Effector memory CD4-positive, alpha-beta T cell (primary cell): ENCODE measurements around the gene WBP1.

ENCODE experiments used
- DNase-seq, 3 donors: peaks; one replicate each; pipeline ENCODE4 v3.0.0-alpha.2; 2020
- H3K27ac ChIP-seq: 2 replicates; pipeline ENCODE4 v1.7.0; 2013; ENCODE audit warnings: mild to moderate bottlenecking, low read length, moderate library complexity; ENCODE audit not compliant: insufficient read depth, poor library complexity, severe bottlenecking
- H3K27me3 ChIP-seq: replicated peaks from 2 replicates; pipeline ENCODE4 v1.7.0; 2013; ENCODE audit warnings: mild to moderate bottlenecking, low read length; ENCODE audit not compliant: insufficient read depth, control insufficient read depth, poor library complexity, severe bottlenecking
- H3K36me3 ChIP-seq: 2 replicates; pipeline ENCODE4 v1.7.0; 2013; ENCODE audit warnings: mild to moderate bottlenecking, low read length, moderate library complexity; ENCODE audit not compliant: control insufficient read depth, insufficient read depth
- H3K4me1 ChIP-seq: 2 replicates; pipeline ENCODE4 v1.7.0; 2013; ENCODE audit warnings: low read length, mild to moderate bottlenecking; ENCODE audit not compliant: control insufficient read depth, insufficient read depth, poor library complexity, severe bottlenecking
- H3K4me3 ChIP-seq: 2 replicates; pipeline ENCODE4 v1.7.0; 2013; ENCODE audit warnings: low read length, low read depth, mild to moderate bottlenecking; ENCODE audit not compliant: insufficient read depth, poor library complexity, severe bottlenecking
- H3K9me3 ChIP-seq: 2 replicates; pipeline ENCODE4 v1.7.0; 2013; ENCODE audit warnings: mild to moderate bottlenecking, low read length, moderate library complexity; ENCODE audit not compliant: control insufficient read depth

WBP1 gene

DNA sequence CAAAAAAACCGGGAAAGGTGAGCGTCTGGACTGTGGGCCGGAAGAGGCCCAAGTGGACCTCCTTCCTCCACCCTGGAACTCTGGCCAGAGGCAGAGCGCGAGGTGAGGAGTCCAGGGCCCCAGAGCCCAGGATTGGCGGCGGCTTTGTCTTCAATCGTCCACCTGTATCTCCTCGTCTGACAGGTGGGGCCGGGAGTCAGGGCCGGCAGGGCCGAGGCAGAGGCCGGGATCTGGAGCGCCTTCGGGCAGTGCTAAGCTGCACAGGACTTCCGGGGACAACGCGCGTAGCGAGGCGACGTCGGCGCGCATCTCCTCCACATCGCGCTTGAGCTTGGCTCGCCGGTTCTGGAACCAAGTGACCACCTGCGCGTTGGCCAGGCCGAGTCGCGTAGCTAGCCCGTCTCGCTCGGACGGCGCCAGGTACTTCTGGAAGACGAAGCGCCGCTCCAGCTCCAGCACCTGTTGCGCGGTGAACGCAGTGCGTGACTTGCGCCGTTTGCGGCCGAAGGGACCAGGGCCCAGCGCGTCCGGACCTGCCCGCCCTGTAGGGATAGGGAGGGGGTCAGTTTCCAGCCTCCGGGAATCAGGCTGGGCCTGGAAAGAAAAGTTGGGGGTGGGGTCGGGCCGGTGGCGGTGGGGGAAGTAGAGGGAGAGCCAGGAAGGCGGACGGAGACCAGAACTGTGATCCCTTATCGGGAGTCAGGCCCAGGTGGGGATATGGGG lies 39.7 kb downstream of the WBP1 start:
- Histone ChIP-seq H3K27me3 (peaks cover 42% of the 10 kb centered on the region), H3K4me1 (peaks cover 29% of the 10 kb centered on the region), H3K4me3 (peak overlapping the region; percentile 66), H3K36me3 (peaks cover 8% of the 10 kb centered on the region), H3K9me3 (no peaks in the 10 kb centered on the region), H3K27ac (no peak overlapping the region)
- no peak for DNase-seq

DNA sequence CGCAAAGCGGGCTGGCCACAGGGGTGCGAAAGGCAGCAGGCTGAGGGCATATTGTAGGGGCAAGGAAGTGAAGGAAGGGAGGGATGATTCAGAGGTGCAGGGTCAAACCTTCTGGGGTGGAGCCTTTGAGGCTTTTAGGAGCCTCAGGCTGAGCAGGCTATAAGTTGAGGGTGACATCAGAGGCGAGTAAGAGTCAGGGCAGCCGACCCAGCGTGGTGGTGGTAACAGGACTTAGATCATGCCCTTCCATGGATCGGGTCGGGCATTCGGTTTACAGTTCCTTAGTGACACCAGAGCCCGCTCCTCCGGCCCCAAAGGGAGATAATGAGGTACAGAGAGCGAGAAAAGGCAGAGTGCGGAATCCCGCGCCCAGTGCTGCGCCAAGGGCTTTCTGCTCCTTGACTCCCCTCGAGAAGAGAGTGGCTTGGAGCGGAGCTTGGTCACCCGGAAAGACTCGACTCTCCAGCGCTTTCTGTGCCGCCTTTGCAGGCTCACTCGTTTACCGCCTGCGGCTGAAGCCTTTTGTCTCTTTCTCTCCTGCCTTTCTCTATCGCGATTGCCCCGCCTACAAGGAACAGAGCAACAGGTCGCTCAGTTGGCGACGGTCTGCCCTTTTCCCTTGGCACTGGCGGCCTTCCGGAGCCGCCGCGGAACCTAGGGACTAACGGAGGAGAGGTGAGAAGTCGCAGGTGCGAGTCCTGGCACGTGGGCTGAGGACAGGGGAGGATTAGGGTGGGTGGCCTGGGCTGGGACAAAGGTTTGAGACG lies 40.4 kb downstream of the WBP1 start:
- H3K36me3 ChIP-seq, result peaks cover 1% of the 10 kb centered on the region
- peaks cover 37% of the 10 kb centered on the region for H3K4me1 ChIP-seq
- DNase-seq, result no peak
- H3K4me3 ChIP-seq, result peak overlapping the region; percentile 66
- H3K27ac ChIP-seq, result no peak overlapping the region
- no peaks in the 10 kb centered on the region for H3K9me3 ChIP-seq
- H3K27me3 ChIP-seq, result peaks cover 49% of the 10 kb centered on the region

DNA sequence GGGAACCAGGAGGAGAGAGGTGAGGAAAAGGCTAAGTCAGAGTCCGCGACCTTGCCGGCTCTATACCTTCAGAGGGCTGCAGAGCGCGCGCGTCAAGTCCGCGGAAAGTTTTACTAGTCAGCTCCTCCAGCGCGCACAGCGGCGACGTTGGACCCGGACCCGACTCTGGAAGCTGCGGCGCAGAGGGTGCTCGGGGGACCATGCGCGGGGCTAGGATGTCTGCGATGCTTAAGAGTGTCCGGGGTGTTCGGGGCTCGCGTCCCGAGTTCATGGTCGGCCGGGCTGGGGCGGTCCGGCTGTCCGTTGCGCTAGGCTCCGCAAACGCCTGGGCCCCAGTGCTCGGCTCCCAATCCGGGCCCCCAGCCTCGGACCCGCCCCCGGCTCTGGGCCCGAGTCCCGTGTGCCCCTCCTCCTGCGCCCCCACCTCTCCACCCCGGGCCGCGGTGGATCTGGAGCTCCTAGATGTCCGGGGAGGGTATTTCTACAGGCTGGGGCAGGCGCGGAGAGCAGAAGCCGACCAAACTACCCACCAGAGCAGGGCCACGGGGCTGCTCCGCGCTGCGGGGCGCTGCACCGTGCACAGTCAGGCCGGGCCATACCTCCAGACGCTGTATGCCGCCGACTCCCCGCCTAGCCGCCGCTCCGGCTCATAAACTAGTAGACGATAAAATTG lies 41.2 kb downstream of the WBP1 start, which contains the start of gene LBX2:
Gene LBX2 (minus strand): TSS at position 337 of the 673 bp plus-strand sequence. CDS start 66 bp downstream, at position 271.
- peak within 1 kb of the TSS; percentile 66 for H3K4me3 ChIP-seq
- H3K9me3 ChIP-seq, result no peaks in the 10 kb centered on the region
- peaks cover 37% of the 10 kb centered on the region for H3K4me1 ChIP-seq
- H3K27me3 ChIP-seq, result peaks cover 54% of the 10 kb centered on the region
- DNase-seq, result no peak
- no peaks in the 10 kb centered on the region for H3K36me3 ChIP-seq
- no peak within 1 kb of the TSS for H3K27ac ChIP-seq

DNA sequence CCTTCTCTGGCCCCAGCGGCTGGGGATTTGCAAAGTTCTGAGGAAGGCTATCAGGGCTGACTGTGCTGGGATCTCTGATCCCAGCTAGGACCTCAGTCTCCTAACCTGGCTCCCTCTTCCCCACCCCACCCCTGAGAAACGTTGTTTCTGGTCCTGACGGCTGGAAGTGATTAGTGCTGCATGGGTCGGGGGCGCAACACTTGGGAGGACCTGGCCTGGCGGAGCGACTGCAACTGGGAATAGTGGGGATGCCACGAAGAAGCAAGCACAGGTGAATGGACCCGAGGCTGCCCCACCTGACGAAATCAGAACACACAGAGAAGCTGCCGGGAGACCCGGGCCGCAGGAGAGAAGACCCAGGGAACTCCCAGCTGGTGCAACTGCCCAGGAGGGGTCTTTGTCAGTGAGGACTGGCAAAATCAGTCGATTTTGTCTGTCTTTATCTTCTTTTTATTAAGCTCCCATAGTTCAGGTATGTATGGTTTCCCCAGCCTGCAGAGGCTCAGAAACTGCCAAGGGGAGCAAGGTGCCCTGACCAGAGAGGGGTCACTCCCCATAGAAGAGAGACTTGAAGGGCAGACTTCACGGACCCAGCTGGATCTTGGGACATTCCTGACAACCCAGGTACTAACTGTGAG lies 41.8 kb downstream of the WBP1 start:
- Histone ChIP-seq H3K4me3 (no peak overlapping the region), H3K27me3 (peaks cover 54% of the 10 kb centered on the region), H3K36me3 (peaks cover 4% of the 10 kb centered on the region), H3K4me1 (peaks cover 37% of the 10 kb centered on the region), H3K27ac (no peak overlapping the region), H3K9me3 (no peaks in the 10 kb centered on the region)
- DNase-seq, result no peak

DNA sequence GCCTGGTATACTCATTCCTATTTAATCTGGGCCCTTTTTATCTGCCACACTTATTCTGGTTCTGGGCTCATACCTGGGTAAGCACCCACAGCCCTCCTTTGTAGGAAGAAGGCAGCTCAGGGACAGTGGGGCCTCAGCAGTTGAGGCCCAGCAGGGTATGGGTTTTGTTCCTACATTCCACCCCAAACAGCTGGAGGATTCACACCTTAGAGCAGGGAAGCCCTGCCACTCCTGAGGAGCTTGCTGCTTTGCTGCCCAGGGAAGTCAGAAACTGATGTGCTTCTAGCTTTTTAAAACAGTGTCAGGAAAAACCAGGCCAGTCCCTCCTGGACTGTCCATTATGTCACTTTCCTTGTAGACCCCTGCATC lies 42.3 kb downstream of the WBP1 start:
- Histone ChIP-seq H3K36me3 (peaks cover 9% of the 10 kb centered on the region), H3K27me3 (peaks cover 54% of the 10 kb centered on the region), H3K4me1 (peaks cover 37% of the 10 kb centered on the region), H3K9me3 (no peaks in the 10 kb centered on the region), H3K27ac (no peak overlapping the region), H3K4me3 (no peak overlapping the region)
- no peak for DNase-seq

DNA sequence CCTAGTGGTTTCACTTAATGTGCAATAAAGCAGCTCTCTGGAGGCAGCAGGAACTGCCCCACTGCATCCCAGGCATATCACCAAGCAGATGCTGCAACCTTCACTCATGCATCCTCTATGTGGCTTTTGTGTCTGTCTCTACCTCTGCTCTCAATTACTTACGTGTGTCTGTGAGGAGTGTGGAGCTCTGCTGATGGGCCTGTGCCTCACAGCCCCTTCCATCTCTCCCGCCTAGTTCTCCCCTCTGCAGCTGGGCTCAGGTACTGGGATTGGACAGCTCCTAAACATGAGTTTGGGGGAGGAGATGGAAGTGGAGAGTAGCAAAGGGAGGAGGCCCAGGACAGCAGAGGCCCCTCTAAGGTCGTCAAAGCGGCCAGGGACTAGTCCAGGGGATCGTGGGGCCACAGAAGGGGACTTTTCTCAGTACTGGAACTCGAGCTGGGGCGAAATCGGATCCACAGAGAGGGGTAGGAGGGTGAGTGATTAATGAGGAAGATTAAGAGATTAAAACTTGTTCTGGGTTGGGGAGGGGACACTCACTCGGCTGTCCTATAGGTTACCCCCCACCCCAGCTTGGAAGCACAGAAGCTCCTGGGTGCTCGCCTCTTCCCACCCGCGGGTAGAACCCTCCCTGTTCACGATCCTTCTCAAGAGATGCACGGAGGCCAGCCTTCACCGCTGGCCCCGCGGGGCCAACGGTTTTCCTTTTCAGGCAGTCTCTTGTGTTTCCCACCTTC lies 43.3 kb downstream of the WBP1 start:
- no peak for DNase-seq
- peaks cover 40% of the 10 kb centered on the region for H3K4me1 ChIP-seq
- peaks cover 15% of the 10 kb centered on the region for H3K36me3 ChIP-seq
- peaks cover 54% of the 10 kb centered on the region for H3K27me3 ChIP-seq
- no peak overlapping the region for H3K4me3 ChIP-seq
- no peaks in the 10 kb centered on the region for H3K9me3 ChIP-seq
- no peak overlapping the region for H3K27ac ChIP-seq

DNA sequence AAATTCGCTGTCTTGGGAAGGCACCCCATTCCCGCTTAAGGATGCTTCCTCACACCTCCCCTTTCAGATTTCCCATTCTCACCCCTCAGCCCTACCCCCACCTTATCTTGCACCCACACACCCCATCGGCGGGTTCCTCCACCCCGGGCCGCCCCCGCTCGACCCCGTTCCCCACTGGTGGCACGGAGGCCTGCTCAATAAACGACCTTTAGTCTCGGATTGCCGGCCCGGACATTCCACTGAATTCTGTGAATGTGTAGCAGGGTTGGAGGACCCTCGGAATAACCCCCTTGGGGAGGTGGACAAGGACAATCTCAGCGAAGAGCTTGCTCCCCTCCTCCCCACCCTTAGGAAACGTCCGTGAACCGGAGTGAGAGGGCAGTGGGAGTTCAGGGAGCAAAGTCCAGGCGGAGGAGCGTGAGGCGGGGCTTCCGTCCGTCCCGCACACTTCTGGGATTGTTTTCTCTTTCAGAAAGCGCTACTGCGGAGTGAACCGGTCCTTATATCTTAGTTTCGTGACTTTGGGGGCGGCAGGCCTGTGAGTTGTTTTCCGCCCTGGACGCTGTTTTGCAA lies 44.0 kb downstream of the WBP1 start:
- Histone ChIP-seq H3K4me3 (peak overlapping the region; percentile 49), H3K36me3 (peaks cover 15% of the 10 kb centered on the region), H3K27ac (no peak overlapping the region), H3K27me3 (peaks cover 54% of the 10 kb centered on the region), H3K9me3 (no peaks in the 10 kb centered on the region), H3K4me1 (peaks cover 47% of the 10 kb centered on the region)
- no peak for DNase-seq

DNA sequence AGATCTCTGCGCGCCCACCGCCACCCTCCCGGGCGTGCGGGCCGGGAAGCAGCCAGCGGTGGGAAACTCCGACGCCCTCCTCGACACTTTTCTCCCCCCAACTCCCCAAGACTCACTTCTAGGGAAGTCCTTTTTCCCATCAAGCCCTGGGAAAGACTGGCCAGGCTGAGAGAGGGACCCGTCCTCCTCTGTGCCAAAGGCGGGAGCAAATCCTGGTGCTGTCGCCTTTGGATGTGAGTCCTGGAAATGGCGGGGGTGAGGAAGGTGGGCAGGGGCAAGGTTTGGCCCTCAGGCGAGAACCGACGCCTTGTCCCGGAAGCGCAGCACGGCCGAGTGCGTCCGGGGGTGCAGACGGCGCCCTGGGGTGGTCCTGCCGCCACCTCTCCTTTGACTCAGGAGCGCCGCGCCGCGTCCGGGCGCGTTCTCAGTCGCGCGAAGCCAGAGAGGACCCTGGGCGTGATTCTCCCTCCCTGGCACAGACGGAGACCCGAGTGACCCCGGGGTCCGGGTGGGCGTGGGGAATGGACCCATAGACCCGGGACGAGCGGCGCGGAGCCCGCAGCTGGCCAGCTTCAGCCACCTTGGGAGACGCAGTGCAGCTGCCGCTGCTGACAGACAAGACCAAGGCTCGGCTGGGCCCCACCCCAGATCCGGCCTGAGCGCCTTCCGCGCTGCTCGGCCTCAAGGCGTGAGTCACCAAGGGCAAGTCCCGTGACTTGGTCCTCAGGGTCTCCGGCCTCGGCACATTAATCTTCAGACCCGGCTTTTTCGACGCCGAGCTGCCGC lies 44.7 kb downstream of the WBP1 start:
- peaks cover 54% of the 10 kb centered on the region for H3K27me3 ChIP-seq
- peaks cover 44% of the 10 kb centered on the region for H3K4me1 ChIP-seq
- H3K36me3 ChIP-seq, result peaks cover 15% of the 10 kb centered on the region
- H3K4me3 ChIP-seq, result peak overlapping the region; percentile 49
- no peak overlapping the region for H3K27ac ChIP-seq
- H3K9me3 ChIP-seq, result no peaks in the 10 kb centered on the region
- no peak for DNase-seq
